GM19035 (cell line): ENCODE data around the gene RRAGC.
"Not testable (repeated sequence)": the region's sequence is repeated elsewhere in the genome, so short reads cannot be mapped to it uniquely, and the experiment has no call there.

Source experiments
- ATAC-seq: cut with Tn5 transposase; IDR thresholded peaks from one replicate; pipeline ENCODE4 v1.9.1; 2021; ENCODE audit not compliant: unreplicated experiment

RRAGC gene

DNA sequence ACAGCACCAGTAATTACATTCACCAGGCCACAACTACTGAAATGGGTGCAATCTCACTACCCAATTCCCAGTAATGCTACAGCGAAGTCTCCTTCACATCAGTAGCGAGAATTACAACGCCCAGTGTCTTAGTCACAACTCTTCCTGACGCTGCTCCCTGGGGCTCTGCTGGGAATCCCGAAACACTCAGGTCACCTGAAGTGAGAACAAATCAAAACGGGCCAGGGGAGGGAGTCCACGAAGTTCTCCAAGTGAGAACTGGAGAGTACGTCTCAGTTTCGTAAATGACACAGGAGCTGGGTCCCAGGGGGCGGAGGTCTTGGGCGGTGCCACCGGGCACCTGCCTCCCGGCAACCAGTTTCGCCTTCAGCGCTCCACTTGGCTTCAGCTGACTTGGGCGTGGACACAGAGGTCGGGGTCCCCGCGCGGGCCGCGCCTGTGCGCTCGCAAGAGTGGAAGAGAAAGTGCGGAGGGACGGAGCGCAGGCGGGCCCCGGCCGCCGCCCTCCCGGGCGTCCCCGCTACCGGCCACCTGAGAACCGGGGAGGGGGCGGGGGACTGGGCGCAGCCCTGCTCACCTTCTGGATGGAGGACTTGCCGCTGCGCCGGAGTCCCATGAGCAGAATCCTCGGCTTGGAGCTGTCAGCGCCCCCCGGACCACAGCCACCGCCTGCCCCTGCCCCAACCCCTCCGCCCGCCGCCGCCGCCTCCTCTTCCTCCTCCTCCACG is 575 bp downstream of the RRAGC start:
- peak; percentile 32 for ATAC-seq

DNA sequence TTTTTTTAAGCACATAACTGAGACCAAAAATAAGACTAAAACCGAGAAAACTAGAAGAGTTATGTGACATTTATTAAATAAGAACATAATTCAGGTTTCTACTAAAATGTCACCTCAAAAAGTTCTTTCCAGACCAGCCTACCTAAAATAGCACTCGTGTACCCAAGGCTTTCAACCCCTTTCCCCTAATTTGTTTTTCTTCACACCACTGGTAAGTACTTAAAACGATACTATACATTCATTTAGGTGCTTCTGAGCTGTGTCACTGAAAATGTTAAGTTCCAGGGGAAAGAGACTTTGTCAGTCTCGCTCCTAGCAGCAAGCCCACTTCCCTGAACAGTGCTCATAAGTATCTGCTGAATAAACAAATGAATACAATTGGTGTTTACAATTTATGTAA is 6.8 kb downstream of the RRAGC start:
- no peak for ATAC-seq

- ATAC-seq, result no peak
Measured at GRCh38 chr1:38848071-38848470, 11.5 kb downstream of the RRAGC start.

GRCh38 chr1:38846210-38846609 is 13.4 kb downstream of the RRAGC start:
- ATAC-seq, result no peak

DNA sequence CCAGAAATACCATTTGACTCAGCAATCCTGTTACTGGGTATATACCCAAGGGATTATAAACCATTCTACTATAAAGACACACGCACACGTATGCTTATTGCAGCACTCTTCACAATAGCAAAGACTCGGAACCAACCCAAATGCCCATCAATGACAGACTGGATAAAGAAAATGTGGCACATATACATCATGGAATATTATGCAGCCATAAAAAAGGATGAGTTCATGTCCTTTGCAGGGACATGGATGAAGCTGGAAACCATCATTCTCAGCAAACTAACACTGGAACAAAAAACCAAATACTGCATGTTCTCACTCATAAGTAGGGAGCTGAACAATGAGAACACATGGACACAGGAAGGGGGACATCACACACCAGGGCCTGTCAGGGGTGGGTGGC is 14.5 kb downstream of the RRAGC start:
- not testable (repeated sequence) for ATAC-seq

DNA sequence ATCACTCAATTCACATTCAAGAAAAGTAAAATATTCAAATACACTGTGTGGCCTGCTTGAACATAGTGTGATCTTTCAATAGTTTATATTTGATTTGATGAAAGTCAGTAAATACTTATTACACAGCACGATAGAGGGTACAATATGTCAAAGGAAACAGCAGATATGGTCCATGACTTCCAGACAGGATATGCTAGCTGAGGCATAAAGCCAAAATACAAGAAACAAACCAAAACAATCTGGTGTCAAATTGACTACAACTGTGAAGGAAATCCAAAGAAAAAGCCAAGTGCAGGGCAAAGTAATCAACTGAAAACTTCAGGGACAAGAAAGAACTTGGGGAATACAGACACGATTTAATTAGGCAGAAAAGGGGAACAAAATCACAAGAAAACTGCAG is 19.3 kb downstream of the RRAGC start:
- ATAC-seq, result no peak

DNA sequence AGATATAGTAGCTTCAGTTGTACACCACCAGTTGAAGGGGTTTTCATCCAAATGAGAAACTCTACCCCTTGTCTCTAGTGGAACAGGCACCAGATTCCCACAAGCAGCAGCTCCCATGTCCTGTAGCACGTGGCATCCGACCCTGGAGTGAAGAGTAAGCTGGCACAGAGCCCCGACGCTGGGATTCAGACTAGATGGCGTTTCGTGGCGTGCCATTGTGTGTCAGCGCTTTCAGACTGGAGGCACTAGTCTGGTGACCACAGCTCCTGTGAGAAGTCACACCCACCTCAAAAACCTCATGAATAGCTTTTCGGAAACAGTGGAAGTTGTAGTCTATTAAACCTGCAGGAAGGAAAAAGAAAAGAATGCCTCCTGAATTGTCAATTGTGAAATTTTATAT is 20.2 kb downstream of the RRAGC start:
- ATAC-seq, result no peak

DNA sequence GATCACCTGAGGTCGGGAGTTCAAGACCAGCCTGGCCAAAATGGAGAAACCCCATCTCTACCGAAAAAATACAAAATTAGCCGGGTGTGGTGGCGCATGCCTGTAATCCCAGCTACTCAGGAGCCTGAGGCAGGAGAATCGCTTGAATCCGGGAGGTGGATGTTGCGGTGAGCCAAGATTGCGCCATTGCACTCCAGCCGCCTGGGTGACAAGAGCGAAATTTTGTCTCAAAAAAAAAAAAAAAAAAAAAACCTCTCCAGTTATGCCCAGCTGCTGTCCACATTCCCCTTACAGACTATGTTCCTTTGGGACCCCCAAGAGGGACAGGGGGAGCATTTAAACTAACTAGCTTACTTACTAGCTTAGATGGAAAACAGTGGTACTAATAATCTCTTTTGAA is 23.3 kb downstream of the RRAGC start:
- not testable (repeated sequence) for ATAC-seq

GRCh38 chr1:38834937-38835827 is 24.4 kb downstream of the RRAGC start:
- ATAC-seq, result no peak

DNA sequence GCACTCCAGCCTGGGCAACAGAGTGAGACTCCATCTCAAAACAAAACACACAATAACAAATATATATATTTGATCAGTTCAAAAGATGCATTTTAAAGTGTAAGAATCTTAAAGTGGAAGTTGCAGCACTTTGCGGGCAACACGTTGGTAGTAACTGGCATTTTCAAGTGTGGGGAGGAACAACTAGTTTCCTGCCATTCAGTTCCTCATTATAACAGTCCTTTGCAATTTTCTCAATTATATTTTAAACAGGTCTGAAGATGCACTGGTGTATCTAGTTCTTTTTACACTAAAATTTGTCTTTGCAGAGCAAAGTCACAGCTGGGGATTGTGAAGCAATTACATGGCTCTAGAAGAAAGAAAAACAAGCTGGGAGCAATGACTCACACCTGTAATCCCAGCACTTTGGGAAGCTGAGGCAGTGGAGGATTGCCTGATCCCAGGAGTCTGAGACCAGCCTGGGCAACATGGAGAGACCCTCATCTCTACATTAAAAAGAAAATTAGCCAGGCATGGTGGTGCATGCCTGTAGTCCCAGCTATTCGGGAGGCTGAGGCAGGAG is 25.3 kb downstream of the RRAGC start:
- ATAC-seq, result no peak

DNA sequence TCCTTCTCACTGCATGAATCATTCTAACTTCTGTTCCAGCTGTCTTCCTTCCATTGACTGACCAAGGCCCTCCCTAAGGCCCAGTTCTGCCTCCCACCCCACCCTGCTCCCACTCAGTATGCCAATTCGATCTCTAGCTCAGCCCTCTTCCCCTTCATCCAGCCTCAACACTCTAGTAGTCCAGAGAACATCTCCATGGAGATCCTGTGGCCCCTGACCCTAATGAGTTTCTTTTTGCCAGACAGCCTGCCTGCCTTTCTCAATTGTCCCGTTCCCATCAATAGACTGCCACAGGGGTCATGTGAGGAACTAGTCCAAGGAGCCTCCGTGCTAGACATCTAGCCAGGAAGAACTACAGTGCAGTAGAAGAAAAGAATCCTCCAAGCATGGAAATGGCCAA is 26.4 kb downstream of the RRAGC start:
- no peak for ATAC-seq

DNA sequence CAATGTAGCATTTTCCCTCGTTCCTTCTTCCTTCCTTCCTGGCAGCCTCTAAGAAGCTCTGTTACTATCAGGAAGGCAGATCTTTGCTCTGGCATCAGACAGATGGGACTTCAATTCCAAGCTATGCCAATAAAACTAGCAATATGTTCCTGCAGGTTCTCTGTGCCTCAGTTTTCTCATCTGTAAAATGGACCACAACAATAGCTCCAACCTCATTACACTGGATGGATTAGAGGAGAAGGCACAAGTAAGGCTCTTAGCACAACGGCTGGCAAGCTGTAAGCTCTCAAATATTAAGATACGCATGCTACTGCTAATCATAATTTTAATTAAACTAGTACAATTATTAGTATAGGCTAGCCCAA is 27.2 kb downstream of the RRAGC start:
- ATAC-seq, result no peak

DNA sequence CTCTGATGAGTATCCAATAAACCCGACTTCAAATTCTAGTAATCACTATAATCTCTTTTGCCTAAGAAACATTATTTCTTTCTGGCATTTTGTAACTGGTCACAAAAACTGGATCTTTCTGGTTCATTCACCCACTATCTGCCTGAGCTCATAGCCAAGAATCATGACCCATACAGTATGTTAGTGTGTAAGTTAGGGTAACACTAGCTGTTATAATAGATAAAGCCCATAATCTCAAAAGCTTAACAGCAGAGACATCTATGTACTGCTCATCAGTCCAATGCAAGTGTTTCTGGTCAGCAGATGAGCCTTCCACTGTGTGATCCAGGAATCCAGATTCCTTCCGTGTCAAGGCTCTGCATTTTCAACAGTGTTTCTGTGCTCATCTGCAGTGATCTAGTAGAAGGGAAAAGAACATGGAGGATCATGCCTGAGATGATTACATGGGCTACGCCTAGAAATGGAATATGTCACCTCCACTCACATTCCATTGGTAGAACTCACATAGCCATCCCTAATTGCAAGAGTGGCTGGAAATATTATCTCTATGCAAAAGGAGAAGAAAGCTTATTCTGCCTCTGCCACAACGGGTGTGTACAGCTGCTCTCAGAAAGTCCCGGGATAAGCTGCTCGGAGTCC is 27.7 kb downstream of the RRAGC start:
- ATAC-seq, result no peak

GRCh38 chr1:38829368-38829767 is 30.2 kb downstream of the RRAGC start:
- ATAC-seq, result no peak

DNA sequence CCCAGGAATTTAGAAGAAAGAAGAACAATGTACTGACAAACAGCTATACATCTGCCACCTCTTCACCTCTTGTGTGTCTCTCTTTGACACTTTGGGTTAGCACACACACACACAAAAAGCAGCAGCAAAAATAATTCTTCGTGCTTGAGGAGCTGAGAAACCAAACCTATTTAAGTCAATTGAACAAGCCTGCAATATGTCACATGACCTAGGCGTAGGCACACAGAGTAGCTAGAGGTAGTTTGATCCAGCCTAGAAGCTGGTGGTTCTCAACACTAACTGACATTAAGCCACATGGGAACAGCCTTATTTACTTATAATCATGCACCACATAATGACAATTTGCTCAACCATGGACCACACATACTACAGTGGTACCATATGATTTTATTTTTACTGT is 32.3 kb downstream of the RRAGC start:
- ATAC-seq, result no peak

- ATAC-seq, result no peak
Measured at GRCh38 chr1:38826886-38827285, 32.7 kb downstream of the RRAGC start.

DNA sequence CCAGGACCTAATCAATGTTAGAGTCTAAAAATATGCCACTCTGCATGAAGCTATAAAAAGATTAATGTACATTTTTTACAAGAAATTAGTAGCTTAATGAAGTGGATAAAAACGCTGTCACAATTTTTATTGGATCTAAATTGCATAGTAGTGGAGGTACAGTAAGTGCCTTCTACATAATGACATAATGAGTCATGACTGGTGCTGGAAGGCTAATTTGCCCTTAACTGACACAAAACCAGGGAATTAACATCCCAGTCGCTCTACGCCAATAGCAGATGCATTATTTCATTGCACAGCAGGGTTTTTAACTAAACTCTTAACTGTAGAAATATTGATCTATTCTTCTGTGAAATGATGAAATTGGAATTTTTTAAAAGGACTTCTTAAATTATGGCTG is 33.3 kb downstream of the RRAGC start:
- no peak for ATAC-seq

GRCh38 chr1:38820860-38821259 is 38.7 kb downstream of the RRAGC start:
- ATAC-seq, result no peak

DNA sequence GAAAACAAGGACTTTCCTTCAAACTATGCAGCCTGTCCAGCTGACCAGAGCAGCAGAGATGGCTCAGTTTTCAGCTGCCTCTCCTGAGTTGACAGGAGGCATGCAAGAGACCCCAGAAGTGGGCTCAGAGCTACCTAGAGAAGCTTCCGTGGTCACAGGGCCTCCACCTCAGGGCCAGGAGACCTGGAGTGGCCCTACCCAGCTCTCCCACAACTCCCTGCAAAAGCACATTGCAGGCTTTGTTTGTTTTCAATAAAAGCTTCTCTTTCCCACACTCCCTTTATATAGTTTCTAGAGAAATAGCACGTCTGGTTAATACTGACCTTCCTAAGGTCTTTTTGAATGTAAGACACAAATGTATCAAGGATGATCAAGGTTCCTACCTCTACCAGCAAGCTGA is 40.1 kb downstream of the RRAGC start:
- ATAC-seq, result no peak

DNA sequence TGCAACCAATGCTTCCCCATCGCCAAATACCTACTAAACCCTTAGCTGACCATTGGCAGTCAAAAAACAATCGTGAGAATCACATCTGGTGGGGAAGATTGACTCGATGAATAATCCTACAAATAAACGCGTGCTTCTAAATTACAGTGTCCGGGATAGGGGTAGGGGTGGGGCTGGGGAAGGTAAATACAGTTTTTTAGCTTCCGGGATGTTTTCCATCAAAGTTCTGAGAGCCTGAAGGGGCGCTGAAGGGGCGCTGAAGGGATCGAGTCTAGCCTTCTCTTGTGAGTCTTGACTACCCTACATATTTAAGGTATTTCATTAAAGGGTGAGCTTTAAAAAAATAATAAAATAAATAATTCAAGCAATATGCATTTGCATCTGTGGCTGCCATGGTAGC is 40.5 kb downstream of the RRAGC start:
- ATAC-seq, result no peak

DNA sequence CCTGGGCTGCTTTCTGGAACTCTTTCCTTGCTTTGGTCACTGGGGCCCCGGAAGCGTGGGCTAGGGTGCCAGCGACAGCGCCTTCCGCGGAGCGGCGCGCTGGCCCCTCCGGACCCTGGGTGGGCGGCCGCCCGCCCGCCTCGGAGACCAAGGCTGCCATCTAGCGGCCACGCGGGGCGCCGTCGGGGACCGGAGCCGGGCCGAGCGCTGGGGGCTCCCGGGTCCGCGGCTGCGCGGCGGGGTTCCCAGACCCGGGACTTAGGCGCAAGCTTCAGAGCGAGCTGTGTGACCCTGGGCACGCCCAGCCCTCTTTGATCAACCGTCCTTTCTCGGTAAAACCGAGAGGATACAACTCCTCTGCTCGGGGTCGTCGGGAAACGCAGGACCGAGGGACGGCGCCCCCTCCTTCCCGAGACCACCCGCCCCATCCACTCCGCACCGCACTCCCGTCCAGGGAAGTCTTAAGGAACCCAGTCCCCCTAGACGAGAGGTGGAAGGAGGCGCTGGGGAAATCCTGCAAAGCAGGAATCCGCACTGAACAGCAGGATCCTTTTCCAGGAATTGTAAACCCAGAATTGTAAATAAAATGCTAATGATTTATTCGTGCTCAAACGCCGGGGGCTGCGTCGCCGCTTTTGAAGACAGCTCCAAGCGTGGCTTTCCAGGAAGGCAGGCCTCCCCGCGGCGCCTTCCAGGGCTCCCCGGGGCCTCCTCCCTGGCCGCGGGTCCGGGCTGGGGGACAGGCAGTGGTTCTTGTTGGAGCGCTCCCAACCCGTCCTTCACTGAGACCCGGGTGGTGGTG is 41.2 kb downstream of the RRAGC start:
- no peak for ATAC-seq
